GM23248 (cell line): ENCODE results near the gene ELF2.
"Not testable (repeated sequence)": the region's sequence is repeated elsewhere in the genome, so short reads cannot be mapped to it uniquely, and the experiment has no call there.

Source experiments
- EZH2 ChIP-seq: fragments of 200-600 bp; sonication (generic); IDR thresholded peaks from 2 replicates; pipeline ENCODE4 v1.6.1; 2018; ENCODE audit warnings: antibody characterized with exemption, mild to moderate bottlenecking; ENCODE audit not compliant: insufficient read depth, poor library complexity, severe bottlenecking
- EZH2phosphoT487 ChIP-seq: fragments of 200-600 bp; sonication (generic); IDR thresholded peaks from 2 replicates; pipeline ENCODE4 v1.6.1; 2018; ENCODE audit warnings: antibody characterized with exemption, moderate library complexity, mild to moderate bottlenecking, low read depth; ENCODE audit not compliant: insufficient read depth

GRCh38 chr4:139197214-139197613 lies 20.2 kb upstream of the ELF2 start:
- not testable (repeated sequence) for TF ChIP-seq EZH2phosphoT487, EZH2
